Aorta (tissue), 5 donors: ENCODE results near the gene LIMCH1. TPM values are rescaled to one million over a fixed set of nuclear protein-coding genes. Genes with fewer than 3 reads are reported as not detected.

Source experiments
- ATAC-seq: fragments of 200-7000 bp; cut with Tn5 transposase; one replicate; pipeline ENCODE4 v1.9.1; 2022; ENCODE audit warnings: moderate library complexity; ENCODE audit not compliant: low FRiP score
- DNase-seq, 2 donors: peaks; one replicate each; pipeline ENCODE4 v3.0.0-alpha.2; 2020
- H3K27ac ChIP-seq, 2 donors: one replicate each; pipeline ENCODE4 v1.5.1; 2013; ENCODE audit warnings: low read length in 2 of 2, mild to moderate bottlenecking in 2 of 2, moderate library complexity in 2 of 2, control low read depth in 1 of 2, inconsistent platforms in 1 of 2, low read depth in 1 of 2
- H3K27me3 ChIP-seq, 2 donors: one replicate each; pipeline ENCODE4 v1.6.1; 2013; ENCODE audit warnings: control low read depth in 1 of 2, low read length in 1 of 2, mild to moderate bottlenecking in 1 of 2, moderate library complexity in 1 of 2; ENCODE audit not compliant: insufficient read depth in 2 of 2, control insufficient read depth in 1 of 2
- H3K36me3 ChIP-seq, 2 donors: one replicate each; pipeline ENCODE4 v1.6.1; 2013; ENCODE audit warnings: control low read depth in 1 of 2, low read length in 1 of 2, mild to moderate bottlenecking in 1 of 2; ENCODE audit not compliant: insufficient read depth in 2 of 2, control insufficient read depth in 1 of 2
- H3K4me1 ChIP-seq, 2 donors: one replicate each; pipeline ENCODE4 v1.6.1; 2013; ENCODE audit warnings: low read length in 2 of 2, control low read depth in 1 of 2, mild to moderate bottlenecking in 1 of 2, moderate library complexity in 1 of 2; ENCODE audit not compliant: insufficient read depth in 2 of 2, control insufficient read depth in 1 of 2
- H3K4me3 ChIP-seq, 2 donors: one replicate each; pipeline ENCODE4 v1.5.1; 2013; ENCODE audit warnings: low read length in 2 of 2, control low read depth in 1 of 2, mild to moderate bottlenecking in 1 of 2
- H3K9me3 ChIP-seq: one replicate; pipeline ENCODE4 v1.6.1; 2013; ENCODE audit warnings: mild to moderate bottlenecking, low read length; ENCODE audit not compliant: control insufficient read depth
- WGBS, 2 donors: extraction: QIAGEN DNeasy Blood & Tissue Kit; methylation state at CpG; one replicate each; pipeline ENCODE4 v1.1.7; 2013; 5-methylcytosine and 5-hydroxymethylcytosine counted together
- intact Hi-C, 2 donors: fragments of 100-400 bp; cut with DNase I; formaldehyde crosslinking; loops; one replicate each; pipeline versions ENCODE4 v1.14.2 to v1.15.0; 2022
- polyA plus RNA-seq, 2 donors: library from polyadenylated mRNA; stranded (reverse); fragments of 200-250 nt; gene quantifications; one replicate each; pipeline ENCODE4 v1.2.3, GENCODE V29; 2013
- total RNA-seq, 2 donors: library from RNA; stranded (reverse); fragmentation: NEBNext Ultra II Directional; extraction: Animal tissue kit (Norgen Biotek cat#: 25700); gene quantifications; one replicate each; pipeline ENCODE4 v1.2.1, GENCODE V29; 2021
- donor health status: healthy with polysubstance abuse.
- donor health status: Bipolar disorder and iron deficiency.
- donor health status: DM: no; HTN: no; CAD: no.
- donor health status: DM: no; HTN: no; CAD: no.
- donor health status: DM: yes; HTN: yes; CAD: no.

The LIMCH1 gene
- total and polyA plus RNA-seq, 4 donors = 31.7 to 191 (median 109) TPM

- peak; percentile 66 to 81 for DNase-seq
- 3 to 13% methylated on average over 2 of the region's 2 CpGs for WGBS, 2 donors
- Histone ChIP-seq H3K4me3 (no peak overlapping the region), H3K4me1 (peaks cover 3 to 27% of the 10 kb centered on the region in 2 donors), H3K36me3 (no peaks in the 10 kb centered on the region), H3K9me3 (no peaks in the 10 kb centered on the region), H3K27ac (peak overlapping the region in 1 of 2 donors; percentile 8), H3K27me3 (no peaks in the 10 kb centered on the region)
- no peak for ATAC-seq
- intact Hi-C loops = loop anchor here in 1 of 2 donors (5.0 kb wide), 2 partner anchors 33 to 147 kb away; no protein-coding TSS in a partner anchor
Observed at GRCh38 chr4:41509451-41509866, 28.5 kb upstream of the LIMCH1 start.

GRCh38 chr4:41510179-41510578, 27.8 kb upstream of the LIMCH1 start:
- ATAC-seq (no peak), DNase-seq (no peak)
- 96 to 100% methylated on average over 1 of the region's 1 CpG for WGBS, 2 donors
- H3K27me3 ChIP-seq = no peaks in the 10 kb centered on the region
- peaks cover 3 to 27% of the 10 kb centered on the region in 2 donors for H3K4me1 ChIP-seq
- H3K9me3 ChIP-seq = no peaks in the 10 kb centered on the region
- no peak overlapping the region for H3K4me3 ChIP-seq
- H3K27ac ChIP-seq = no peak overlapping the region
- intact Hi-C loops = no loop called here
- H3K36me3 ChIP-seq = no peaks in the 10 kb centered on the region

- no peak for DNase-seq
- Histone ChIP-seq H3K27me3 (no peaks in the 10 kb centered on the region), H3K9me3 (no peaks in the 10 kb centered on the region), H3K4me1 (peaks cover 3 to 22% of the 10 kb centered on the region in 2 donors), H3K4me3 (no peak overlapping the region), H3K27ac (no peak overlapping the region), H3K36me3 (peaks cover 0 to 3% of the 10 kb centered on the region in 2 donors)
- 92 to 98% methylated on average over 1 of the region's 1 CpG for WGBS, 2 donors
- intact Hi-C loops = no loop called here
- ATAC-seq = no peak
Observed at GRCh38 chr4:41512136-41512535, 25.8 kb upstream of the LIMCH1 start.

GRCh38 chr4:41512596-41512995, 25.4 kb upstream of the LIMCH1 start:
- intact Hi-C loops = no loop called here
- Histone ChIP-seq H3K27me3 (no peaks in the 10 kb centered on the region), H3K27ac (no peak overlapping the region), H3K4me3 (no peak overlapping the region), H3K9me3 (no peaks in the 10 kb centered on the region), H3K4me1 (peaks cover 3 to 18% of the 10 kb centered on the region in 2 donors), H3K36me3 (peaks cover 0 to 3% of the 10 kb centered on the region in 2 donors)
- no peak for ATAC-seq
- DNase-seq = no peak

- H3K4me3 ChIP-seq = no peak overlapping the region
- H3K27me3 ChIP-seq = no peaks in the 10 kb centered on the region
- no peak for ATAC-seq
- DNase-seq = no peak
- WGBS, 2 donors = 94 to 96% methylated on average over 1 of the region's 1 CpG
- H3K36me3 ChIP-seq = peaks cover 0 to 3% of the 10 kb centered on the region in 2 donors
- intact Hi-C loops = no loop called here
- peaks cover 0 to 5% of the 10 kb centered on the region in 2 donors for H3K4me1 ChIP-seq
- no peaks in the 10 kb centered on the region for H3K9me3 ChIP-seq
- H3K27ac ChIP-seq = no peak overlapping the region
Observed at GRCh38 chr4:41514169-41514568, 23.8 kb upstream of the LIMCH1 start.

- Histone ChIP-seq H3K27me3 (no peaks in the 10 kb centered on the region), H3K36me3 (peaks cover 0 to 3% of the 10 kb centered on the region in 2 donors), H3K9me3 (no peaks in the 10 kb centered on the region), H3K4me3 (no peak overlapping the region), H3K27ac (no peak overlapping the region), H3K4me1 (no peaks in the 10 kb centered on the region)
- intact Hi-C loops = no loop called here
- ATAC-seq (no peak), DNase-seq (no peak)
- 87% methylated on average over 14 of the region's 14 CpGs for WGBS, 2 donors
Observed at GRCh38 chr4:41514766-41515481, 23.0 kb upstream of the LIMCH1 start.

- Histone ChIP-seq H3K4me1 (no peaks in the 10 kb centered on the region), H3K4me3 (no peak overlapping the region), H3K36me3 (peaks cover 0 to 3% of the 10 kb centered on the region in 2 donors), H3K9me3 (no peaks in the 10 kb centered on the region), H3K27ac (no peak overlapping the region), H3K27me3 (no peaks in the 10 kb centered on the region)
- DNase-seq = no peak
- no peak for ATAC-seq
- intact Hi-C loops = no loop called here
- 85% methylated on average over 4 of the region's 4 CpGs for WGBS, 2 donors
Observed at GRCh38 chr4:41517121-41517520, 20.8 kb upstream of the LIMCH1 start.

- intact Hi-C loops = no loop called here
- Histone ChIP-seq H3K9me3 (no peaks in the 10 kb centered on the region), H3K27ac (no peak overlapping the region), H3K36me3 (peaks cover 0 to 3% of the 10 kb centered on the region in 2 donors), H3K4me3 (no peak overlapping the region), H3K27me3 (no peaks in the 10 kb centered on the region), H3K4me1 (no peaks in the 10 kb centered on the region)
- ATAC-seq (no peak), DNase-seq (no peak)
- 90 to 94% methylated on average over 1 of the region's 1 CpG for WGBS, 2 donors
Observed at GRCh38 chr4:41517747-41518146, 20.2 kb upstream of the LIMCH1 start.

- DNase-seq (no peak), ATAC-seq (no peak)
- Histone ChIP-seq H3K9me3 (no peaks in the 10 kb centered on the region), H3K4me1 (no peaks in the 10 kb centered on the region), H3K36me3 (peaks cover 0 to 3% of the 10 kb centered on the region in 2 donors), H3K4me3 (no peak overlapping the region), H3K27me3 (no peaks in the 10 kb centered on the region), H3K27ac (no peak overlapping the region)
- WGBS, 2 donors = 70 to 82% methylated on average over 4 of the region's 4 CpGs
- intact Hi-C loops = no loop called here
Observed at GRCh38 chr4:41524425-41524824, 13.5 kb upstream of the LIMCH1 start.
